Measurements from ENCODE around the gene ASB2. TPM values are rescaled to one million over a fixed set of nuclear protein-coding genes. Genes with fewer than 3 reads are reported as not detected.

The ASB2 gene
- total RNA-seq, 2 donors from 2014 or later = 1.3 to 13.4 TPM

- no peaks in the 10 kb centered on the region for H3K9me3 ChIP-seq
- no peak for TF ChIP-seq CTCF (IDR thresholded peaks at IDR 0.05)
- H3K4me3 ChIP-seq = no peak overlapping the region
- H3K4me1 ChIP-seq = no peaks in the 10 kb centered on the region
- no peak overlapping the region for H3K9ac ChIP-seq (ENCODE audit: low read depth in 2 of 2, low read length in 2 of 2)
- no peak overlapping the region for H3K27ac ChIP-seq
- DNase-seq = no peak
- no peaks in the 10 kb centered on the region for H3K27me3 ChIP-seq
- H3K36me3 ChIP-seq = no peaks in the 10 kb centered on the region
- intact Hi-C loops (cut with DNase I) = loop anchor here (5.0 kb wide), 1 partner anchor 238 kb away; no protein-coding TSS in a partner anchor
Measured at GRCh38 chr14:93889739-93890483, 86.5 kb downstream of the ASB2 start.

- Histone ChIP-seq H3K4me1 (no peaks in the 10 kb centered on the region), H3K27me3 (no peaks in the 10 kb centered on the region), H3K36me3 (no peaks in the 10 kb centered on the region), H3K9me3 (no peaks in the 10 kb centered on the region), H3K9ac (ENCODE audit: low read depth in 2 of 2, low read length in 2 of 2) (no peak overlapping the region), H3K4me3 (no peak overlapping the region), H3K27ac (no peak overlapping the region)
- no peak for DNase-seq
- intact Hi-C loops (cut with DNase I) = no loop called here
- TF ChIP-seq CTCF (IDR thresholded peaks at IDR 0.05) = no peak
Measured at GRCh38 chr14:93888995-93889394, 87.4 kb downstream of the ASB2 start.

GRCh38 chr14:93884950-93885349 lies 91.4 kb downstream of the ASB2 start:
- Histone ChIP-seq H3K9ac (ENCODE audit: low read depth in 2 of 2, low read length in 2 of 2) (no peak overlapping the region), H3K36me3 (no peaks in the 10 kb centered on the region), H3K4me1 (no peaks in the 10 kb centered on the region), H3K27me3 (no peaks in the 10 kb centered on the region), H3K4me3 (no peak overlapping the region), H3K27ac (no peak overlapping the region), H3K9me3 (no peaks in the 10 kb centered on the region)
- DNase-seq = no peak
- no peak for TF ChIP-seq CTCF (IDR thresholded peaks at IDR 0.05)
- intact Hi-C loops (cut with DNase I) = no loop called here

Small RNAs within 50 kb of the gene (microRNA-seq; reads per million reads assigned to microRNA genes)
- not detected for gene MIR4506

Other genes starting within 250 kb of the ASB2 start
- 1 to 10 TPM; 1.2 to 4.4 TPM for gene PRIMA1, start 188.1 kb downstream of the ASB2 start, total RNA-seq
- gene FAM181A, start 49.2 kb downstream of the ASB2 start, total RNA-seq = not detected
- not detected for gene CCDC197, start 20.7 kb upstream of the ASB2 start, total RNA-seq
- gene OTUB2, start 49.8 kb upstream of the ASB2 start, total RNA-seq = 1 to 10 TPM; 2.2 to 2.7 TPM
- 100 to 1,000 TPM; 110 to 142 TPM for gene DDX24, start 104.6 kb upstream of the ASB2 start, total RNA-seq
- 10 to 100 TPM; 15.8 to 27.4 TPM for gene IFI27L1, start 104.7 kb upstream of the ASB2 start, total RNA-seq
- gene IFI27, start 134.2 kb upstream of the ASB2 start, total RNA-seq = 100 to 1,000 TPM; 219 to 709 TPM
- 10 to 100 TPM; 27.6 to 51.4 TPM for gene IFI27L2, start 153.0 kb upstream of the ASB2 start, total RNA-seq
- gene PPP4R4, start 197.8 kb upstream of the ASB2 start, total RNA-seq = under 1 TPM in 1 of 2 donors, not detected in 1; 0.27 TPM